Endothelial cell of umbilical vein (primary cell): Measurements from ENCODE around the gene B3GALT4. TPM values are rescaled to one million over a fixed set of nuclear protein-coding genes. Genes with fewer than 3 reads are reported as not detected.
A peak's percentile ranks its signal among the peaks of the same experiment; 100 is the strongest.
"Not testable (repeated sequence)": the region's sequence is repeated elsewhere in the genome, so short reads cannot be mapped to it uniquely, and the experiment has no call there.

Source experiments
- BruUV-seq: library from RNA; stranded (reverse); fragments of 400-500 nt; replicated peaks from 2 replicates; lab custom pipeline; 2021; lab: Mats Ljungman, UMichigan
- CTCF ChIA-PET: fragments of 300-600, 350-600 bp; sonication (Branson Sonifier 250); formaldehyde crosslinking; loops from one replicate; lab custom pipeline; 2021; ENCODE audit warnings: antibody characterized with exemption, inconsistent platforms; lab: Charles Lee
- POLR2A ChIA-PET: fragments of 300-600, 350-600 bp; sonication (Branson Sonifier 250); formaldehyde crosslinking; loops from one replicate; lab custom pipeline; 2021; ENCODE audit warnings: antibody characterized with exemption, inconsistent platforms; lab: Charles Lee
- DNase-seq: peaks from one replicate; pipeline ENCODE4 v3.0.0-alpha.2; 2011; ENCODE audit warnings: low read depth, low spot score
- FAIRE-seq: peaks from 2 replicates; lab custom pipeline; 2011; peaks lifted over from hg19 to GRCh38; lab: Jason Lieb, UNC
- H2AFZ ChIP-seq: 2 replicates; pipeline ENCODE4 v1.6.0; 2012; ENCODE audit warnings: low read depth, low read length, control low read depth, inconsistent platforms
- H3K27ac ChIP-seq: 2 replicates; pipeline ENCODE4 v1.5.1; 2011; ENCODE audit warnings: low read depth, mild to moderate bottlenecking, control low read depth, low read length, moderate library complexity; ENCODE audit not compliant: insufficient read depth
- H3K27me3 ChIP-seq, 2 experiments: 2 replicates each; pipeline versions ENCODE4 v1.6.0 to v1.6.1; 2011; ENCODE audit warnings: low read length in 2 of 2, mixed read lengths in 1 of 2; ENCODE audit not compliant: control insufficient read depth in 2 of 2, insufficient read depth in 2 of 2
- H3K36me3 ChIP-seq, 2 experiments: 2 replicates in 1 of 2; 3 replicates in 1 of 2; pipeline ENCODE4 v1.5.1; 2011; ENCODE audit warnings: low read length in 2 of 2, mild to moderate bottlenecking in 1 of 2, moderate library complexity in 1 of 2; ENCODE audit not compliant: control insufficient read depth in 2 of 2, insufficient read depth in 2 of 2; ENCODE audit errors: extremely low read depth in 1 of 2
- H3K4me1 ChIP-seq: 3 replicates; pipeline ENCODE4 v1.5.1; 2011; ENCODE audit warnings: mild to moderate bottlenecking, low read length; ENCODE audit not compliant: control insufficient read depth, insufficient read depth; ENCODE audit errors: extremely low read depth
- H3K4me2 ChIP-seq: 2 replicates; pipeline ENCODE4 v1.6.1; 2011; ENCODE audit warnings: low read length, control low read depth, mixed read lengths; ENCODE audit not compliant: insufficient read depth
- H3K4me3 ChIP-seq, 3 experiments: fragments of 200-600 bp in 1 of 3; sonication (generic), shearing (Covaris generic) in 1 of 3; replicated peaks in 1 of 3; 2 replicates each; pipeline ENCODE4 v1.5.1; 2011 to 2016; ENCODE audit warnings: control low read depth in 3 of 3, low read length in 3 of 3, mild to moderate bottlenecking in 2 of 3, inconsistent platforms in 1 of 3, low read depth in 1 of 3, moderate library complexity in 1 of 3; ENCODE audit not compliant: insufficient read depth in 1 of 3
- H3K79me2 ChIP-seq: 2 replicates; pipeline ENCODE4 v1.6.0; 2012; ENCODE audit warnings: low read length, inconsistent platforms; ENCODE audit not compliant: control insufficient read depth, insufficient read depth
- H3K9ac ChIP-seq: replicated peaks from 2 replicates; pipeline ENCODE3; 2011; ENCODE audit warnings: low read length, control low read depth; ENCODE audit not compliant: insufficient read depth; ENCODE audit errors: extremely low read depth
- H3K9me1 ChIP-seq: replicated peaks from 3 replicates; pipeline ENCODE4 v1.6.0; 2011; ENCODE audit warnings: mild to moderate bottlenecking, low read length; ENCODE audit not compliant: control insufficient read depth, insufficient read depth; ENCODE audit errors: extremely low read depth
- H3K9me3 ChIP-seq: replicated peaks from 2 replicates; pipeline ENCODE4 v1.5.1; 2012; ENCODE audit warnings: low read length, inconsistent platforms; ENCODE audit not compliant: control insufficient read depth, insufficient read depth
- H4K20me1 ChIP-seq: replicated peaks from 2 replicates; pipeline ENCODE3; 2011; ENCODE audit warnings: mild to moderate bottlenecking, low read length; ENCODE audit not compliant: control insufficient read depth, insufficient read depth; ENCODE audit errors: extremely low read depth
- CTCF ChIP-seq, 2 donors: IDR thresholded peaks; 1 replicate in 1 of 2; 2 replicates in 1 of 2; pipeline ENCODE4 v1.5.1; 2011; ENCODE audit warnings: low read length in 2 of 2, mild to moderate bottlenecking in 2 of 2, moderate library complexity in 2 of 2, control low read depth in 1 of 2, inconsistent platforms in 1 of 2, low read depth in 1 of 2; ENCODE audit not compliant: insufficient read depth in 1 of 2; ENCODE audit errors: extremely low read depth in 1 of 2
- EZH2 ChIP-seq: IDR thresholded peaks from 2 replicates; pipeline ENCODE4 v1.6.1; 2012; ENCODE audit warnings: borderline replicate concordance, low read depth, mild to moderate bottlenecking, moderate library complexity, low read length, inconsistent platforms; ENCODE audit not compliant: severe bottlenecking
- FOS ChIP-seq: IDR thresholded peaks from 2 replicates; pipeline ENCODE4 v1.6.1; 2011; ENCODE audit warnings: mild to moderate bottlenecking, low read length, moderate library complexity, borderline replicate concordance; ENCODE audit not compliant: insufficient read depth
- GATA2 ChIP-seq: IDR thresholded peaks from 2 replicates; pipeline ENCODE4 v1.7.0; 2011; ENCODE audit warnings: low read depth, mild to moderate bottlenecking, moderate library complexity, mixed read lengths, low read length; ENCODE audit not compliant: insufficient read length, insufficient read depth
- JUN ChIP-seq: IDR thresholded peaks from 2 replicates; pipeline ENCODE4 v1.6.1; 2011; ENCODE audit warnings: borderline replicate concordance, low read depth; ENCODE audit not compliant: insufficient read length, insufficient read depth
- MAX ChIP-seq: IDR thresholded peaks from 2 replicates; pipeline ENCODE4 v1.6.1; 2011; ENCODE audit not compliant: insufficient read depth, insufficient read length
- MYC ChIP-seq: IDR thresholded peaks from one replicate; pipeline ENCODE4 v1.6.1; 2011; ENCODE audit warnings: mild to moderate bottlenecking, low read depth, low read length
- POLR2A ChIP-seq: IDR thresholded peaks from 2 replicates; pipeline ENCODE4 v1.6.1; 2012; ENCODE audit warnings: low read depth, mild to moderate bottlenecking, control low read depth, low read length
- POLR2AphosphoS5 ChIP-seq: IDR thresholded peaks from 2 replicates; pipeline ENCODE4 v1.6.1; 2012; ENCODE audit warnings: low read depth, mild to moderate bottlenecking, control low read depth, low read length, moderate library complexity; ENCODE audit not compliant: insufficient read depth
- dilution Hi-C: fragments of 300-500 bp; cut with MboI; formaldehyde crosslinking; loops from one replicate; pipeline ENCODE4 v1.15.0; 2019; ENCODE audit warnings: low sequenced_read_pairs; ENCODE audit not compliant: extremely low pct_ligation_motif_present
- intact Hi-C: fragments of 100-400 bp; cut with micrococcal nuclease; formaldehyde crosslinking; loops from one replicate; pipeline ENCODE4 v1.10.0; 2022
- polyA plus RNA-seq, 4 experiments: library from polyadenylated mRNA; depleted of rRNA in 3 of 4; stranded (reverse) in 3 of 4; unstranded in 1 of 4; fragments of >200 nt; gene quantifications; 2 replicates each; pipeline versions ENCODE4 v1.2.1 to v1.2.3, GENCODE V29; 2011 to 2012; ENCODE audit warnings: missing spikeins in 1 of 4
- total RNA-seq: library from RNA; stranded (reverse); gene quantifications from 2 replicates; pipeline ENCODE4 v1.2.3, GENCODE V29; 2021

B3GALT4 gene
- total and polyA plus RNA-seq, 2 donors (not counting 3 experiments of a cell fraction or from before 2014, with no cell fraction given): 4.5 to 5.6 TPM

GRCh38 chr6:33273924-33274902, 2.7 kb upstream of the B3GALT4 start:
- no peaks in the 10 kb centered on the region for H3K9me1 ChIP-seq
- no peak overlapping the region for H3K27ac ChIP-seq
- intact Hi-C loops (loop anchor here (2.0 to 5.0 kb wide), 2 partner anchors 73 to 153 kb away; partner anchors contain the start of genes RXRB and SLC39A7), dilution Hi-C loops (no loop called here)
- H2AFZ ChIP-seq: no peak overlapping the region
- FAIRE-seq (no peak), DNase-seq (no peak)
- peaks cover 5% of the 10 kb centered on the region for H4K20me1 ChIP-seq
- ChIA-PET CTCF (no interaction called here), POLR2A (no interaction called here)
- no peak overlapping the region for H3K9ac ChIP-seq
- TF ChIP-seq JUN: no peak
- no peak for TF ChIP-seq CTCF (IDR thresholded peaks at IDR 0.05; ENCODE audit: extremely low read depth in 1 of 2, insufficient read depth in 1 of 2, low read depth in 1 of 2, low read length in 2 of 2)
- no peak for TF ChIP-seq MAX
- TF ChIP-seq EZH2: no peak
- TF ChIP-seq POLR2AphosphoS5: no peak
- no peak for TF ChIP-seq MYC
- TF ChIP-seq GATA2: no peak
- no peak for TF ChIP-seq FOS
- TF ChIP-seq POLR2A: no peak
- H3K4me3 ChIP-seq: peak overlapping the region; percentile 2 to 86 (median 83)
- no peaks in the 10 kb centered on the region for H3K27me3 ChIP-seq
- H3K4me2 ChIP-seq: peak overlapping the region; percentile 97
- H3K4me1 ChIP-seq: peaks cover 48% of the 10 kb centered on the region
- no TSS peak for BruUV-seq
- H3K79me2 ChIP-seq: peaks cover 48% of the 10 kb centered on the region
- H3K9me3 ChIP-seq: no peaks in the 10 kb centered on the region
- H3K36me3 ChIP-seq: peaks cover 8 to 23% of the 10 kb centered on the region in 2 experiments

- peaks cover 8 to 35% of the 10 kb centered on the region in 2 experiments for H3K36me3 ChIP-seq
- H3K27me3 ChIP-seq, dilution Hi-C loops, H3K9me3 ChIP-seq, H3K27ac ChIP-seq, H3K9me1 ChIP-seq, H4K20me1 ChIP-seq, H2AFZ ChIP-seq, FAIRE-seq, DNase-seq, BruUV-seq, H3K9ac ChIP-seq: not testable (repeated sequence)
- H3K4me1 ChIP-seq: peaks cover 45% of the 10 kb centered on the region
- peaks cover 43% of the 10 kb centered on the region for H3K79me2 ChIP-seq
- intact Hi-C loops: loop anchor here (2.0 kb wide), 1 partner anchor 37 kb away; no protein-coding TSS in a partner anchor
- ChIA-PET POLR2A (interaction anchor here (0.6 kb wide), 1 partner anchor 35 kb away, joined by 5 read pairs; no protein-coding TSS in a partner anchor), CTCF (interaction anchor here (4.0 kb wide), 1 partner anchor 23 kb away, joined by 39 read pairs; the partner anchor contains the start of gene RGL2)
- peak overlapping the region in 1 of 3 experiments; percentile 26 for H3K4me3 ChIP-seq
- H3K4me2 ChIP-seq: peak overlapping the region; percentile 97
Observed at GRCh38 chr6:33275795-33276580, 935 bp upstream of the B3GALT4 start.
